ENCODE results near the gene SRGAP1.

Gene SRGAP1

GRCh38 chr12:64187370-64187769 lies 342.9 kb downstream of the SRGAP1 start:
- no peak for TF ChIP-seq CTCF (IDR thresholded peaks at IDR 0.05; ENCODE audit: insufficient read depth, missing control alignments)
- FAIRE-seq: no peak
- no peak for DNase-seq (ENCODE audit: insufficient read length, low spot score)

- DNase-seq (ENCODE audit: insufficient read length, low spot score) (no peak), FAIRE-seq (no peak)
- no peak for TF ChIP-seq CTCF (IDR thresholded peaks at IDR 0.05; ENCODE audit: insufficient read depth, missing control alignments)
Observed at GRCh38 chr12:64187794-64188193, 343.3 kb downstream of the SRGAP1 start.

GRCh38 chr12:64189530-64189929 lies 345.0 kb downstream of the SRGAP1 start:
- TF ChIP-seq CTCF (IDR thresholded peaks at IDR 0.05; ENCODE audit: insufficient read depth, missing control alignments): no peak
- FAIRE-seq: no peak

GRCh38 chr12:64190140-64190539 lies 345.6 kb downstream of the SRGAP1 start:
- no peak for TF ChIP-seq CTCF (IDR thresholded peaks at IDR 0.05; ENCODE audit: insufficient read depth, missing control alignments)
- FAIRE-seq: no peak
- DNase-seq (ENCODE audit: insufficient read length, low spot score): no peak

More at GRCh38 chr12:64189530-64189929, 345.0 kb downstream of the SRGAP1 start:
- no peak for DNase-seq (ENCODE audit: insufficient read length, low spot score)

- no peak for TF ChIP-seq CTCF (IDR thresholded peaks at IDR 0.05; ENCODE audit: insufficient read depth, missing control alignments)
- DNase-seq (ENCODE audit: insufficient read length, low spot score) (no peak), FAIRE-seq (no peak)
Observed at GRCh38 chr12:64192644-64193444, 348.3 kb downstream of the SRGAP1 start.

GRCh38 chr12:64193931-64194330 lies 349.4 kb downstream of the SRGAP1 start:
- DNase-seq (ENCODE audit: insufficient read length, low spot score): no peak
- TF ChIP-seq CTCF (IDR thresholded peaks at IDR 0.05; ENCODE audit: insufficient read depth, missing control alignments): no peak
- FAIRE-seq: no peak

Measured in D721Med (cell line).